GM18909 (cell line): ENCODE results near the gene KIAA0825.

Experiments
- ATAC-seq: cut with Tn5 transposase; IDR thresholded peaks from one replicate; pipeline ENCODE4 v1.9.1; 2021; ENCODE audit warnings: mild to moderate bottlenecking; ENCODE audit not compliant: unreplicated experiment, poor library complexity

Gene KIAA0825

GRCh38 chr5:94459915-94460314 is 158.5 kb downstream of the KIAA0825 start:
- ATAC-seq: no peak

DNA sequence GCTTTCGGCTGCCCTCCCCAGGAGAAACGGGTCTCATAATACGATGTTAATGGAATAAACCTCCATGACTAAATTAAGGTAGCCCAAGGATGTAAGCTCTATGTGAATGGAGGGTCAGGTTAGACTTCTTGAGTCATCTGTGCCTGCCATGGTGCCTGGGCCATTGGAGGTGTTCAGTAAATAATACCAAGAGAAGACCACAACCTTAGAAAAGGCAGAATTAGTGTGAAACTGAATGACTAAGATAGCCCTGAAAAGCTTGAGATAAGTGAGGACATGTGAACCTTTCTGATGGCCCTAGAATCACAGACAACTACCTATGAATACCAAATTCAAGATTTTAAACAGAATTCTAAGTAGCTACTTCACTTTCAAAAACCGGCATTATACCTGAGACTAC is 160.6 kb downstream of the KIAA0825 start:
- no peak for ATAC-seq

GRCh38 chr5:94445726-94446125 is 172.7 kb downstream of the KIAA0825 start:
- ATAC-seq: no peak

DNA sequence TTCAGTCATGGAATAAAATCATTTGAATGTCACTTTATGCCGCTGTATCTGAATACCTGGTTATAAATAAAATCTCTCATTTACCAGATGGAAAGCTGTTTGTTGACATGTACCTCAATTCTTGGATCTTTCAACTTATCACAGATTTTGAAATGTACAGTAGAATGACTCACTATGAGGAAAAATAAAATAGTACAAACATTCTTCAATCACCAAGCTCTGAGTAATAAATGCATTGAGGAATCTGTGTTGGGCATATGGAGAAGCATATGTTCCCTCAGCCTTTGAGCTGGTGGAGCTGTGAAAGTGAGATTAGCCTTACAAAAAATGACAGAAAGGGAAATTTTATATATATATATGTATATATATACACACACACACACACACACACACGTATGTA is 175.4 kb downstream of the KIAA0825 start:
- no peak for ATAC-seq

DNA sequence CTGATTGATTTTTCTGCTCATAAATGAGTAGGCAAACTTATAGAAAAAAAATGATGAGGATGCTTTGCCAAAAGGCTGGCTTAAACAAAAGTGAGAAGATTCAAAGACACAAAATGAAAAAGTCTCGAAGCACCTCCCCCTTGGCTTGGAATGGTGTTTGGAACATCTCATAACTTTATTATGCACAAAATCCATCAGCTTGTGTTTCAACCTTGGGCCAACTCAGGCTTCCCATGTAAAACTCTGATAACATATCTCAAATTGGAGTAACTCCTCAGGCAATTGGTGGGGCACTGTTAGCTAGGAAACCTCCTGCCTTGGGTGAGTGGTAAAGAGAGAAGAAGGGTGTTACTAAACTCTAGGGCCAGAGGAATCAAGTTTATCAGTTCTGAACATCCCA is 176.3 kb downstream of the KIAA0825 start:
- no peak for ATAC-seq

- no peak for ATAC-seq
Measured at GRCh38 chr5:94440015-94440414, 178.4 kb downstream of the KIAA0825 start.

- ATAC-seq: no peak
Measured at GRCh38 chr5:94433397-94434163, 184.8 kb downstream of the KIAA0825 start.

DNA sequence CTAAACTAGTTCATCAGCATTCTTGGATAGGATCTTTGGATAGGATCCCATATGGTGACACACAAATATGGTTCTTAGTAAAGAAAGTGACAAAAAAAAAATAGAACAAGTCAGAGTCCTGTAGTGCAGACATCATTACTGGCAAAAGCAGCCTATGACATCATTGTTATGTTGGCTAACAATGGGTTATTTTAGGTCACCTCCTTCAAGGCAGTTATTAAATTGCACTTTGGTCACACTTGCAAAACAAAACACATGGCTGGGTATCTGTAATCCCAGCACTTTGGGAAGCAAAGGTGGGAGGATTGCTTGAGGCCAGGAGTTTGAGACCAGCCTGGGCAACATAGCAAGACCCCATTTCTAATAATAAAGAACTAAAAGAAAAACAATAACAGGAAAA is 185.9 kb downstream of the KIAA0825 start:
- no peak for ATAC-seq

- ATAC-seq: no peak
Measured at GRCh38 chr5:94431696-94432095, 186.7 kb downstream of the KIAA0825 start.

DNA sequence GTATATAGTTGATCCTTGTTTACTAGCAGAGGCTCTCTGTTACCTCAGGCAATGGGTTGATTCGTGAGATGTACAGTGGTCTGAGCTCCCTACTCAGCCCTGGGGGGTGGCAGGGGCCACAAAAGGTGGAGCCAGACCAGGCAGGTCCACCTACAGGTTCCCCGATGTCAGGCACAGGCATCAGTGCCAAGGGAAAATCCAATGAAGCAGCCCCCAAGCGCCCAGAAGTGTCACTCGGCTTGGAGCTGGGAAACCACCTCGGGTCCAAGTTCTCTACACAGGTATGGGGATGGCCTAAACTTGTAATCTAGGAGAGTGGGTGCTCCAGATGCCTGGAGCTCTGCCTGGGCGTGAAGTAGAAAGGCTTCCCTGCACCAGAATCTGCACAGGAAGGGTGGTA is 188.8 kb downstream of the KIAA0825 start:
- ATAC-seq: no peak

- no peak for ATAC-seq
Measured at GRCh38 chr5:94425396-94425795, 193.0 kb downstream of the KIAA0825 start.

DNA sequence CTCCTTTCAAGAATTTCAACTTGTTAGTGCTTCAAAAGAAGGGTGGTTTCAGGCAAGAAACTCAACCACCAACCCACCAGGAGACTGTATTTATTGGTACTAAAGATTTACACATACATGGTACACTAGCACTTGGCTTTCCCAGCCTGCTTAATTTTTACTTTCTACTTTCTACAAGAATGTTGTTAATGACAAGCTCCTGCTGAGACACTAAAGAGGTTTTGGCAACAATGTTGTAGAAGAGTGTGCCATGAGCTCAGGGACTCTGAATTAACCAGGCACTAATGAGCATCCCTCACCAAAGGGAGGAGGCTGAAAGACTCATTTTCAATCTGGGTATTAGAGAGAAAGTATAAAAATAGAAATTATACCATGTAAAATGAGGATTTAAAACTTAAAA is 195.0 kb downstream of the KIAA0825 start:
- ATAC-seq: no peak

- ATAC-seq: no peak
Measured at GRCh38 chr5:94422812-94423211, 195.6 kb downstream of the KIAA0825 start.

- no peak for ATAC-seq
Measured at GRCh38 chr5:94420885-94421284, 197.5 kb downstream of the KIAA0825 start.

- ATAC-seq: no peak
Measured at GRCh38 chr5:94415798-94416197, 202.6 kb downstream of the KIAA0825 start.

- ATAC-seq: no peak
Measured at GRCh38 chr5:94409440-94409839, 209.0 kb downstream of the KIAA0825 start.

- no peak for ATAC-seq
Measured at GRCh38 chr5:94407023-94407422, 211.4 kb downstream of the KIAA0825 start.

DNA sequence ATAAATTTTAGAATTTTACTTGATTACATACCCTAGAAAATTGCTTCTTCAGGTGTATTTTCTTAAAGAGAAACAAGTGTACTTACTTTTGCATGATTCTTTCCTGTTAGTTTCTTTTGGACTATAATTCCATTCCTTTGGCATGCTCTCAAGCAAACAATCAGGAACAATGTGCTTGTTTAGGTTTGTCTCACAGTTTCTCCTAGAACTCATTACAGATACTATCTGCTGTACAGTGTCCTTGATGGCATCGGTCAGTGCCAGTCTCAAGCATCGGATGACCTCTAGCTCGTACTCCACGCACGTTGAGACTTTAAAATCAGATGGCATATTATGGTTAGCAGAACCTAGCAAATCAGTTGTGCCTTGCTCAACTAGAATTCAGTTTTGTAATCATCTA is 214.9 kb downstream of the KIAA0825 start:
- no peak for ATAC-seq

DNA sequence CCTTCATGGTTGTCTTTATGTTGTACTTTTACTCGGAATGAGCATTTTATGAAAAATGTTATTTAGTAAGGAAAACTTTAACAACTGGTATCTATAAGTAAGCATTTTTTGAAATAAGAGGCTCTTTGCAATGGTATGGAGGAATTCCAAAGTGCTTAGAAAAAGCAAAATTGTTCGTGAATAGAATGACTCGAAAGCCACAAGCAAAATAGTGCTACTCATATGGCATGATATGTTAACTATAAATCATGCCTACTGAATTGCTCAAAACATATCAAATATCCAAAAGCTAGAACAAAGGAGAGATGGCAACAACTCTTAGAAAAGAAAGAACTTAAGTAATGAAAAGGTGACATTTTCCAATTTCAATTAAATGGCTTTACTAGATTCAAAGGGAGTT is 216.3 kb downstream of the KIAA0825 start:
- ATAC-seq: no peak

- no peak for ATAC-seq
Measured at GRCh38 chr5:94397508-94397907, 220.9 kb downstream of the KIAA0825 start.

- no peak for ATAC-seq
Measured at GRCh38 chr5:94396687-94397086, 221.7 kb downstream of the KIAA0825 start.

- ATAC-seq: no peak
Measured at GRCh38 chr5:94395468-94395867, 222.9 kb downstream of the KIAA0825 start.
